ENCODE measurements around the gene WDR93. TPM values are rescaled to one million over a fixed set of nuclear protein-coding genes. Genes with fewer than 3 reads are reported as not detected.

WDR93 gene
- total and polyA plus RNA-seq, 2 of the 4 experiments (the other 2 are of a cell fraction) = not detected

- TF ChIP-seq CHD1 (IDR thresholded peaks at IDR 0.05; ENCODE audit: low read depth, low read length) = no peak
- no peak for TF ChIP-seq FOS (IDR thresholded peaks at IDR 0.05; ENCODE audit: low read depth, low read length)
Measured at GRCh38 chr15:89754361-89755154, 63.9 kb downstream of the WDR93 start (continued).

DNA sequence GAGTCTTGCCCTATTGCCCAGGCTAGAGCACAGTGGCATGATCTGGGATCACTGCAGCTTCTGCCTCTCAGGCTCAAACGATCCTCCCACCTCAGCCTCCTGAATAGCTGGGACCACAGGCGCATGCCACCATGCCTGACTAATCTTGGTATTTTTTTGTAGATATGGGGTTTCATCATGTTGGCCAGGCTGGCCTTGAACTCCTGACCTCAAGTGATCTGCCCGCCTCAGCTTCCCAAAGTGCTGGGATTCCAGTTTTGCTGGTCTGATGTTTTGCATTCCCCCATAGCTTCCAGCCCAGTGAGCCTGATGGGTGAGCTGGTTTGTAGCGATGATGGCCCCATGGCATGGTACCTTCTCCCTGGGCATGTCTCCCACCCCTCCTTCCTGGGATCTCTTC is 65.1 kb downstream of the WDR93 start:
- CTCF ChIA-PET = interaction anchor here (0.5 to 4.0 kb wide), 3 partner anchors 119 to 217 kb away, joined by 3 to 24 read pairs (median 8); no protein-coding TSS in a partner anchor
- Histone ChIP-seq H2BK15ac (ENCODE audit: low read depth, low read length) (no peak overlapping the region), H3K9me1 (ENCODE audit: insufficient read depth, low read length) (no peaks in the 10 kb centered on the region; the same call in 1 of the 2 replicates), H2BK5ac (ENCODE audit: low read depth, low read length, poor library complexity, severe bottlenecking) (no peak overlapping the region), H3K79me1 (ENCODE audit: low read depth in 1 of 2, low read length in 2 of 2) (no peaks in the 10 kb centered on the region), H4K8ac (ENCODE audit: low read depth in 2 of 2, low read length in 2 of 2) (no peak overlapping the region), H2AK9ac (replicated peaks; ENCODE audit: low read depth, low read length, poor library complexity) (no peak overlapping the region), H3K27ac (ENCODE audit: insufficient read depth, low read length) (no peak overlapping the region), H3K9ac (ENCODE audit: low read depth, low read length) (no peak overlapping the region), H4K5ac (ENCODE audit: low read depth, low read length) (no peak overlapping the region), H2BK120ac (ENCODE audit: low read depth, low read length) (no peak overlapping the region), H4K91ac (ENCODE audit: insufficient read depth, low read depth, low read length) (no peak overlapping the region), H4K20me1 (ENCODE audit: insufficient read depth, low read length) (no peaks in the 10 kb centered on the region), H3K4me3 (ENCODE audit: insufficient read depth, low read depth, low read length) (no peak overlapping the region), H3K9me3 (ENCODE audit: control insufficient read depth, insufficient read depth, low read length) (no peaks in the 10 kb centered on the region), H3K4me2 (ENCODE audit: low read depth, low read length) (no peak overlapping the region), H3K4ac (ENCODE audit: low read depth, low read length) (no peak overlapping the region), H2BK20ac (ENCODE audit: low read depth, low read length) (no peak overlapping the region), H3K56ac (ENCODE audit: extremely low read depth, insufficient read depth, low read length) (no peak overlapping the region), H3K14ac (replicated peaks; ENCODE audit: low read depth, low read length) (no peak overlapping the region; the same call in 1 of the 2 replicates), H3K27me3 (ENCODE audit: control insufficient read depth, insufficient read depth, low read length) (no peaks in the 10 kb centered on the region), H3K23ac (ENCODE audit: low read depth, low read length) (no peak overlapping the region), H3K4me1 (ENCODE audit: control insufficient read depth, insufficient read depth, low read length) (peaks cover 2% of the 10 kb centered on the region; the same call in 1 of the 2 replicates), H3K36me3 (ENCODE audit: control insufficient read depth, insufficient read depth, low read length) (no peaks in the 10 kb centered on the region), H2AFZ (replicated peaks; ENCODE audit: low read length, poor library complexity) (no peak overlapping the region), H3K18ac (ENCODE audit: low read depth, low read length) (no peak overlapping the region), H2AK5ac (ENCODE audit: low read depth, low read length) (no peak overlapping the region)
- dilution Hi-C loops (cut with HindIII; ENCODE audit: low sequenced_read_pairs, unreplicated experiment) = loop anchor here (25.0 kb wide), 1 partner anchor 107 kb away; no protein-coding TSS in a partner anchor
- TF ChIP-seq BHLHE40 (IDR thresholded peaks at IDR 0.05; ENCODE audit: low read depth, low read length) = no peak
- no peak for TF ChIP-seq CTCF (conservative IDR thresholded peaks at IDR 0.05; ENCODE audit: low read depth, low read length)
- TF ChIP-seq MAFK (IDR thresholded peaks at IDR 0.05; ENCODE audit: low read depth, low read length) = no peak
- no peak for TF ChIP-seq RCOR1 (IDR thresholded peaks at IDR 0.05; ENCODE audit: insufficient replicate concordance, low read length)
- TF ChIP-seq MAZ (IDR thresholded peaks at IDR 0.05; ENCODE audit: borderline replicate concordance, low read depth, low read length) = no peak
- no peak for TF ChIP-seq NFE2L2 (IDR thresholded peaks at IDR 0.05; ENCODE audit: low read depth, low read length)
- no peak for TF ChIP-seq CEBPB (IDR thresholded peaks at IDR 0.05; ENCODE audit: low read depth, low read length)
- WGBS, 2 experiments (ENCODE audit: extremely low coverage in 2 of 2, insufficient read length in 1 of 2) = 100% methylated on average over 1 of the region's 4 CpGs; no CpG with 5 or more reads in 1 of the 2 experiments
- DNase-seq (no peak), ATAC-seq (ENCODE audit: low read depth) (no peak)
- in situ Hi-C loops (cut with MboI; ENCODE audit: low sequenced_read_pairs) = loop anchor here (5.0 to 10.0 kb wide), 2 partner anchors 122 to 319 kb away; no protein-coding TSS in a partner anchor
- no TSS peak for BruUV-seq (replicated peaks)
- intact Hi-C loops (cut with micrococcal nuclease) = no loop called here
- POLR2A ChIA-PET (ENCODE audit: unreplicated experiment) = no interaction called here

All from IMR-90 (cell line).